Urinary bladder (tissue), 4 donors: ENCODE results near the gene ZDHHC11B. TPM values are rescaled to one million over a fixed set of nuclear protein-coding genes. Genes with fewer than 3 reads are reported as not detected.

Experiments used
- DNase-seq: peaks from one replicate; pipeline ENCODE4 v3.0.0-alpha.2; 2015; ENCODE audit errors: extremely low spot score
- H3K27ac ChIP-seq: one replicate; pipeline ENCODE4 v1.5.1; 2013; ENCODE audit warnings: low read depth, mild to moderate bottlenecking, moderate library complexity
- H3K36me3 ChIP-seq: one replicate; pipeline ENCODE4 v1.6.1; 2013; ENCODE audit warnings: mild to moderate bottlenecking, moderate library complexity; ENCODE audit not compliant: insufficient read depth
- H3K4me1 ChIP-seq: one replicate; pipeline ENCODE4 v1.6.1; 2013; ENCODE audit warnings: mild to moderate bottlenecking, moderate library complexity; ENCODE audit not compliant: insufficient read depth
- H3K4me3 ChIP-seq: one replicate; pipeline ENCODE4 v1.5.1; 2013; ENCODE audit warnings: low read depth, low read length
- WGBS: extraction: QIAGEN DNeasy Blood & Tissue Kit; methylation state at CpG from one replicate; pipeline ENCODE4 v1.1.7; 2013; 5-methylcytosine and 5-hydroxymethylcytosine counted together
- polyA plus RNA-seq: library from polyadenylated mRNA; stranded (reverse); fragments of 200-250 nt; gene quantifications from one replicate; pipeline ENCODE4 v1.2.3, GENCODE V29; 2013
- total RNA-seq: library from RNA; depleted of rRNA; stranded (reverse); fragments of >200 nt; gene quantifications from one replicate; pipeline ENCODE4 v1.2.3, GENCODE V29; 2014
- donor health status: healthy with polysubstance abuse.
- donor health status: healthy.

Gene ZDHHC11B
- total and polyA plus RNA-seq, 2 donors = 1.4 to 5.8 TPM

DNA sequence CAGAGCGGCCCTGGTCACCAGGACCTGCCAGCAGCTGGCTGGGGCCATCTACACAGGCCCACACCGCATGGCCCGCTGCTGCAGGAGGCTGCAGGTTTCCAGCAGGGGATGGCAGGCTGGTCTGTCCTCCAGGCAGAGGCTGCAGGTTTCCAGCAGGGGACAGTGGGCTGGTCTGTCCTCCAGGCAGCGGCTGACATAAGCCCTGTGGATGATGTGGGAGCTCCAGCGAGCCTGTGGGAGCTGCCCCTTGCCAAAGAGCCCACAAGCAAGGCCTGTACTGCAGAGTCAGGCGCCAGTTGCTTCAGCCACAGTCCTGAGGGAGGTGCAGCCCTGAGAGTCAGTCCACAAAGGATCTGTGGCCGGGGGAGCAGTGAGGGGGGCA, 109.9 kb downstream of the ZDHHC11B start:
- no peaks in the 10 kb centered on the region for H3K36me3 ChIP-seq
- WGBS = 38% methylated on average over 7 of the region's 7 CpGs
- H3K27ac ChIP-seq = no peak overlapping the region
- no peaks in the 10 kb centered on the region for H3K4me1 ChIP-seq
- DNase-seq = no peak
- no peak overlapping the region for H3K4me3 ChIP-seq

DNA sequence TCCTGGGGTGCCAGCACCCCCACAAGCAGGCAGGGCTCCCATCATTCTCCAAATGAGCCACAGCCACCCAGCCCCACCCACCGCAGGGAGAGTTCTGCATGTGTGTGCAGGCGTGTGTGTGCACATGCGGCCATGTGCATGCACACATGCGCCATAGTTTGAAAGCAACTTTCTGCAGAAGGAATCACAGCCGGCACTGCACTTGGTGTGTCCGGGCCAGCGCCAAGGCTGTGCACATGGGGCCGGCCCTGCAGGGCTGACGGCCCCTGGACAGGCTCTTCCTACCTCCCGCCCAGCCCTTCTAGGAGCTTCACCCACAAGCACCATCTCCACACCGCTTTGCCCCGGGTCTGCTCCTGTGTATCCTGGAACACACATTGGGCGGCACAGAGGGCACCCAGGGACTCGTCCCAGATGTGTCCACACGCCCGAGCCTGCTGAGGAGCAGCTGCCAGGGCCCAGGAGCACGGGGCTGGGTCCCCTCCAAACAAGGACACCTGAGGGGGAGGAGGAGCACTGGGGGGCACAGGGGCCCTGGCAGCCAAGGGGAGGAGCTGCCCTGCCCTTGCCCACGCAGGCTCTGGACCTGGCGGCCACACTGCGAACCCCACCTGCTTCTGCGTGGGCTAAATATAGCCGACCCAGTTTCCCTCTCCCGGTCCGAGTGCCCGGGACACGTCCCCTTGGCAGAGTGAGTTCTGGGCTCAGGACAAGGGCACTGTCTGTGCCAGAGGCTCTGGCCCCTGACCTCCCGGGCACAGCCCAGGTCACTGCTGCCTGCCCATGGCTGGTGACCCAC, 110.5 kb downstream of the ZDHHC11B start:
- no peak for DNase-seq
- 34% methylated on average over 27 of the region's 27 CpGs for WGBS
- H3K27ac ChIP-seq = no peak overlapping the region
- H3K4me3 ChIP-seq = no peak overlapping the region
- H3K4me1 ChIP-seq = no peaks in the 10 kb centered on the region
- H3K36me3 ChIP-seq = no peaks in the 10 kb centered on the region

GRCh38 chr5:673161-673830, 111.2 kb downstream of the ZDHHC11B start:
- no peaks in the 10 kb centered on the region for H3K36me3 ChIP-seq
- 39% methylated on average over 19 of the region's 19 CpGs for WGBS
- H3K27ac ChIP-seq = no peak overlapping the region
- H3K4me1 ChIP-seq = no peaks in the 10 kb centered on the region
- DNase-seq = no peak
- H3K4me3 ChIP-seq = no peak overlapping the region

- H3K4me1 ChIP-seq = no peaks in the 10 kb centered on the region
- H3K4me3 ChIP-seq = no peak overlapping the region
- 4% methylated on average over 27 of the region's 27 CpGs for WGBS
These were observed 112.0 kb downstream of the ZDHHC11B start for GRCh38 chr5:672329-673160.

DNA sequence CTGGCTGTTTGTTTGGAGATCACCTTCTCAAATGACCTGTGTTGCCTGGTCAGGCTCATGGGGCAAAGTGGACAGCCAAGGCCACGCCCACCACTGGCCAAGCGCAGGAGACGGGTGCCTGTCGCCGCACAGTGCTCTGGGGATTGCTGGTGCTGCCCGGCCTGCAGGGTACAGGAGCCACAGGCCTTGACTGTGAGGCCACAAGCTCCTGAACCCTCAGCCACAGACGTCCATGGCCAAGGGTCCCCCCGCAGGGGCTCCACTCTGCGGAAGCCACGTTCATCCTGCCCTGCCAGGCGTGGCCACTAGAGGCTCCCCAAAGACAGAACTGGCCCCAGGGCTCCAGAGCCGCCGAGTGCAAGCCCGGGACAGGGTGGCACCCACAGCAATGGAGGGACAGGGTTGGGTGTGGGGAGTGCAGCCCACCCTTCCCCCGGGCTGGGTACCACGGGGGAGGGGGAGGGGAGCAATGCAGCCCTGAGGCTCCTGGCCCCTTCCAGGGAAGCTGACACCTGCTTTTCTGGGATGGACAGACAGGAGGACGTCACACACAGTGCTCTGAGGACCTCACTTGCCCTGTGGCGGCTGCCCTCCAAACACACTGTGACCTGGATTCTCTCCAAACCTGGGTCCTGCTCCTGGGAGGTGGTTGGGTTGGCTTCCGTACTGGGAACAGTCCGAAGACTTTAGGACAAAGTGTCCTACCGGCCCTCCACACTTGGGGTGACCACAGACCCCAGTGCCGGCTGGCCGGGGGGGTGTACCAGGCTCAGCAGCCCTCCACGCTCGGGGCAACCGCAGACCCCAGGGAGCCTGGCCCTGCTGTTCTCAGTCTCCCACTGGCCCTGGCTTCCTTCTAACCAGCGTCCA, 112.8 kb downstream of the ZDHHC11B start:
- Histone ChIP-seq H3K4me1 (no peaks in the 10 kb centered on the region), H3K27ac (no peak overlapping the region), H3K4me3 (no peak overlapping the region), H3K36me3 (no peaks in the 10 kb centered on the region)
- WGBS = 18% methylated on average over 27 of the region's 27 CpGs
- peak; percentile 43 for DNase-seq

More at GRCh38 chr5:672329-673160, 112.0 kb downstream of the ZDHHC11B start:
- Histone ChIP-seq H3K36me3 (no peaks in the 10 kb centered on the region), H3K27ac (no peak overlapping the region)
- peak; percentile 81 for DNase-seq

DNA sequence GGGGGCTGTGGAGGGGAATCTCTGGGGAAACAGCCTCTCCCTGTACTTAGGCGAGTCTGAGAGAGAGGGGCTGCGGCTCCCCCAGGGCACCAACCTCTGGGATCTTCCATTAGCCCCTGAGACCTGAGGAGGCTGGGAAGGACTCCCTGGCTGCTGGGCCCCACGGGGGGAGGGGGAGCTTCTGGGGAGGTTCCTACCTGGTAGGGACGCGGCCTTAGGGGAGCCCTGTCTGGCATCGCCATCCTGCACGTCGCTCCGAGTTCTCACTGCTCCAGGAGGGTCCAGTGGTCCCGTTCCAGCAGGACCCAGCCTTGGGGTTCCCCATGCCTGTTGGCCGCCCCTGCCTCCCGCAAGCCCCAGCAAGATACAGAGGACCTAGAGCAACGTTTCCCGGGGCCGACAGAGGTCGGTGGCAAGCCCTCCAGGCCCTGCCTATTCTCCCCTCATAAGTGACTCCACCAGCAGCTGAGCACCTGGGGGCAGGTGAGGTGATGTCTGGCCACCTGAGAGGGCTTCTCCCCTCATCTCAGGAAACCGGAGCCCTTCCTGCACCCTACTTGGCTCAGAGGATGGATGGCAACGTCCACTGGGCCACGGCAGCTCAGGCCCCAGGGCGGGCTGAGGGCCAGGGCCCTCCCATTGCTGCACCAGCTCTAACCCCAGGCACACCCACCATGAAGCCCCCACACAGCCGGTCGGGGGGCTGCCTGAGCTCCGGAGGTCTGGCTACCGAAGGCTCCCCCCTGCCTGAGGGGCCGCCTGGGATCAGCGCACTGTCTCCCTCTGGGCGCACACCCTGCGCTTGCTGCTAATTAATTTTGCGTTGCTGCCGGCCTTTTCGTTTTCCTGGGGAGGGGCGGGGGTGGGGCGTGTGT, 113.9 kb downstream of the ZDHHC11B start:
- WGBS = 69% methylated on average over 33 of the region's 33 CpGs
- DNase-seq = no peak
- H3K36me3 ChIP-seq = no peaks in the 10 kb centered on the region
- H3K4me1 ChIP-seq = no peaks in the 10 kb centered on the region
- no peak overlapping the region for H3K4me3 ChIP-seq
- no peak overlapping the region for H3K27ac ChIP-seq

DNA sequence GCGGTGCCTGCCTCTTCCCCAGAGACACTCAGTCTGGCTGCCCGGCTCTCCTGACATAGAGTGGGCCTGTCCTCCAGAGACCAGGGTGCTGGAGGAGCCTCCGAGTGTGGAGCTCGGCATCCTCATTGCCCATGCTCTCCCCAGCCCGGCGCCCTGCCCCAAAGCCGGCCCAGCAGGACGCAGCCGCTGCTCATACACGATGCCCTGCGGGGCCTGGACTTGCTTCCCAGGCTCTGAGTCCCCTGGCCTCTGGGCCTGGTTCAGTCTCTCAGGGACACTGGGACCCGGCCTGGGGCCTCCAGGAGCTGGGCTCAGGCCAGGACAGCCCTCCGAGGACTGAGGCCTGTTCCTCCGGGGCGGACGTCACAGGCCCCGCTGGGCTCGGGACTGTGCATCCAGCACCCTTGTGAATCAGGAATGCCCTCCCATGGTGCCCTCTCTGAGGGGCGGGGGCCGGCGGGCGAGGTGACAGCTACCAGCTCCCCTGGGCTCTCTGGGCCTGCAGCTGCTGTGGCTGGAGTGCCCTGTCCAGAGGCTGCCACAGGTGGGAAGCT, 114.6 kb downstream of the ZDHHC11B start:
- no peaks in the 10 kb centered on the region for H3K36me3 ChIP-seq
- no peak for DNase-seq
- no peak overlapping the region for H3K27ac ChIP-seq
- 81% methylated on average over 22 of the region's 22 CpGs for WGBS
- no peak overlapping the region for H3K4me3 ChIP-seq
- no peaks in the 10 kb centered on the region for H3K4me1 ChIP-seq

DNA sequence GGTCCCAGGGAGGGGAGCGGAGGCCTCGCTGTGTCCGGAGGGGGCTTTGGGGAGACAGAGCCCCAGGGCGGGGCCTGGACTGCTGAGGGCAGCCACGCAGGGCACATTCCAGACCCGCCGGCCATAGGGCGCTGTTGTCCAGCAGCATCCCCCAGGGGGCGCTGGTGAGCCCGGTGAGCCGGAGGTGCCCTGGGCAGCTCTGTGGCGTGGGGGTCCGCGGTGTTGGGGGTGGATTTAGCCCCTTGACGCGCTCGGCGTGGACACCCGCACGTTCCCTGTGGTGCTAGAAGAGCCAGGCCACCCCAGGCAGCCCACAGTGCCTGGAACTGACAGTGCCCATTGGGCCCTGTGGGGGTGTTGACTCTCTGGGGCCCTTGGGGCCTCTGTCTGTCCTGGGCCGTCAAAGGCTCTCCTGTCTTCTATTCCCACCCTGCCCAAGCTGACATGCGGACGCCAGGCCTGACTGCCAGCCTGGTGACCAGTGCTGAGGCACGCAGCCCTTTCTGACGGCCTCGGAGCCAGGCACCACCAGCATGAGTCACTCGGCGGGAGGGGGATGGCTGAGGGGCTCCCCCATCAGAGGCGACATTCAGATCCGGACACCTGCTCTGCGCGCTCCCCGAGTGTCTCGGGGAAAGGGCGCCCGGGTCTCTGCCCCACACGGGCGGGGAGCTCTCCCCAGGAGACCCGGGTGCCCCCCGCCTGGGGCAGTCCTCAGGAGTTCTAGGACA, 115.3 kb downstream of the ZDHHC11B start:
- H3K27ac ChIP-seq = no peak overlapping the region
- no peaks in the 10 kb centered on the region for H3K36me3 ChIP-seq
- no peaks in the 10 kb centered on the region for H3K4me1 ChIP-seq
- DNase-seq = no peak
- H3K4me3 ChIP-seq = no peak overlapping the region
- WGBS = 53% methylated on average over 40 of the region's 40 CpGs

DNA sequence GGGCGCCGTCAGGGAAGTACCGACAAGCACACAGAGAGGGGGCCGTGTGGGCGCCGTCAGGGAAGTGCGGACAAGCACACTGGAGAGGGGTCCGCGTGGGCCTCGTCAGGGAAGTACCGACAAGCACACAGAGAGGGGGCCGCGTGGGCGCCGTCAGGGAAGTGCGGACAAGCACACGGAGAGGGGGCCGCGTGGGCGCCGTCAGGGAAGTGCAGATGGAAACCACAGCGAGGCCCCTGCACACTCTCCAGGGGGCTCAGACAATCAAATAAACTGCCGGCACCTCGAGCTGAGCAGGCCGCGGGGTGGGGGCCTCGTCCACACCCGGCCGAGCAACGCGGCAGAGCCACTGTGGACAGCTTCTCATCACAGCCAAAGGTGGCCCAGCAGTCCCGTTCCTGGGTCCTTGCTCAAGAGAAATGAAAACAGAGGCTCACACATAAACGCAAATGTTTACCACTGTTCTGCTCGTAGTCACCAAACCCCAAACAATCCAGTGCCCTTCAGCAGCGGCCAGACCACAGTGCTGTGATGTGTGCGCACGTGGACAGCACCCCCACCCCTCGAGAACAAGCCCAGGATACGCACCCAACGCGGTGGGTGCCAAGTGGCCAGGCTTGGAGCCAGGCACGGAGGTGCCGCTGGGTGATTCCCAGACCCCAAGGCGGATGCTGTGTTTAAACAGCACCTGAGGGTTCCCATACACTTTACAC, 116.1 kb downstream of the ZDHHC11B start:
- DNase-seq = no peak
- Histone ChIP-seq H3K4me1 (no peaks in the 10 kb centered on the region), H3K36me3 (no peaks in the 10 kb centered on the region), H3K27ac (no peak overlapping the region), H3K4me3 (no peak overlapping the region)
- 71% methylated on average over 44 of the region's 44 CpGs for WGBS

DNA sequence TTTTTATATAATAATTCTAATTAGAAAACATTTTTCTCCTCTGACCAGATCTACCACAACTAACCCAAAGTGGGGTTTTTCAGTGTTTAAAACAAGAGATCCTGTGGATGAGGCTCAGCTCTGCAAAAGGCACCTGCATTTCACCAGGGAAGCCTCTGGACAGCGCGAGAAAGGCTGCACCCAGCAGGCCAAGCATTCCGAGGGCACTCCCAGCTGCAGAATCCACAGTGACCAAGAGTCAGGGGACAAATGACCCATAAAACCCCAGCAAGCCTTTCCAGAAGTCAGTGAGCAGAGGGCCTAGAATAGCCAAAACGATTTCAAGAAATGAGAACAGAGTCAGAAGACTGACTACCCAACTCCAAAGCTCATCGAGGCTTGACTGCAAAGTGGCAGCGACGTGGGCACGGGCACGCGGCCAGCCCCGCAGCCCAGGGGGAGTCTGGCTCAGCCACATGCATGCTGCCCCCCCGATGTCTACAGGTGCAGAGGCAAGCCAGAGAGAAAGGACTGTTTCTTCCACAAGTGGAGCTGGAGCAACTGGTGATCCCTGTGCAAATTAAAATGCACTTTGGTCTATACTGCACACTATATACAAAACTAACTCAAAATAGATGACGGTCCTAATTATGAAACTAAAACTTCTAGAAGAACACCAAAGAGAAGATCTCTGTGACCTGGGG, 117.6 kb downstream of the ZDHHC11B start:
- Histone ChIP-seq H3K4me1 (no peaks in the 10 kb centered on the region), H3K36me3 (no peaks in the 10 kb centered on the region), H3K4me3 (no peak overlapping the region), H3K27ac (no peak overlapping the region)
- no peak for DNase-seq
- WGBS = 92% methylated on average over 13 of the region's 13 CpGs
